Natural killer cell (primary cell): ENCODE data around the gene YBX2. TPM values are rescaled to one million over a fixed set of nuclear protein-coding genes. Genes with fewer than 3 reads are reported as not detected.

ENCODE experiments used
- ATAC-seq, 3 donors: fragments of 150-1000 bp in 2 of 3; fragments of 200-7000 bp in 1 of 3; cut with Tn5 transposase; 1 replicate in 1 of 3; 2 replicates in 2 of 3; pipeline ENCODE4 v1.10.0; 2021; ENCODE audit warnings: mild to moderate bottlenecking in 2 of 3, moderate library complexity in 2 of 3
- DNase-seq, 2 donors: peaks; one replicate each; pipeline versions ENCODE4 v3.0.0 to v3.0.0-alpha.2; 2013 to 2021; ENCODE audit warnings: mixed read lengths in 1 of 2
- H3K27ac ChIP-seq: one replicate; pipeline ENCODE4 v1.5.1; 2013; ENCODE audit warnings: mild to moderate bottlenecking, low read length
- H3K27me3 ChIP-seq: one replicate; pipeline ENCODE4 v1.6.1; 2013; ENCODE audit warnings: low read length; ENCODE audit not compliant: control insufficient read depth, insufficient read depth
- H3K36me3 ChIP-seq: one replicate; pipeline ENCODE4 v1.6.1; 2013; ENCODE audit warnings: low read length; ENCODE audit not compliant: control insufficient read depth, insufficient read depth
- H3K4me1 ChIP-seq: one replicate; pipeline ENCODE4 v1.6.1; 2013; ENCODE audit warnings: low read length; ENCODE audit not compliant: control insufficient read depth, insufficient read depth
- H3K4me3 ChIP-seq: one replicate; pipeline ENCODE4 v1.5.1; 2013; ENCODE audit warnings: low read length
- H3K9me3 ChIP-seq: one replicate; pipeline ENCODE4 v1.6.1; 2013; ENCODE audit warnings: low read length; ENCODE audit not compliant: control insufficient read depth, insufficient read depth
- H3K27ac Mint-ChIP-seq, 2 donors: one replicate each; pipeline ENCODE4 v1.8.0; 2022; ENCODE audit warnings: mild to moderate bottlenecking in 2 of 2, mixed read lengths in 2 of 2, moderate library complexity in 1 of 2
- H3K27me3 Mint-ChIP-seq, 2 donors: one replicate each; pipeline ENCODE4 v1.8.0; 2022; ENCODE audit warnings: low read depth in 2 of 2, mixed read lengths in 2 of 2
- H3K36me3 Mint-ChIP-seq: one replicate; pipeline ENCODE4 v1.8.0; 2022; ENCODE audit warnings: mixed read lengths
- H3K4me1 Mint-ChIP-seq, 2 donors: one replicate each; pipeline ENCODE4 v1.8.0; 2022; ENCODE audit warnings: mixed read lengths in 2 of 2
- H3K4me3 Mint-ChIP-seq: one replicate; pipeline ENCODE4 v1.8.0; 2022; ENCODE audit warnings: mild to moderate bottlenecking, moderate library complexity, mixed read lengths
- H3K9me3 Mint-ChIP-seq, 2 donors: one replicate each; pipeline ENCODE4 v1.8.0; 2022; ENCODE audit warnings: mixed read lengths in 2 of 2
- CTCF ChIP-seq: fragments of 200-600 bp; IDR thresholded peaks from one replicate; pipeline ENCODE4 v1.8.0; 2022; ENCODE audit warnings: antibody characterized with exemption
- WGBS: methylation state at CpG from one replicate; pipeline ENCODE4 v1.1.7; 2013; ENCODE audit warnings: missing lambda C conversion rate; ENCODE audit not compliant: insufficient coverage; 5-methylcytosine and 5-hydroxymethylcytosine counted together
- intact Hi-C: fragments of 100-400 bp; cut with micrococcal nuclease; formaldehyde crosslinking; loops from one replicate; pipeline ENCODE4 v1.14.2; 2022
- total RNA-seq, 4 donors: library from RNA; stranded (reverse); fragments of 120-200 nt in 1 of 4; gene quantifications; one replicate each; pipeline versions ENCODE4 v1.2.3 to v1.2.4, GENCODE V29; 2013 to 2022

The YBX2 gene
- total RNA-seq, 3 donors from 2014 or later (not counting 1 experiment from before 2014, with no cell fraction given): 0.05 TPM; not detected in 2

DNA sequence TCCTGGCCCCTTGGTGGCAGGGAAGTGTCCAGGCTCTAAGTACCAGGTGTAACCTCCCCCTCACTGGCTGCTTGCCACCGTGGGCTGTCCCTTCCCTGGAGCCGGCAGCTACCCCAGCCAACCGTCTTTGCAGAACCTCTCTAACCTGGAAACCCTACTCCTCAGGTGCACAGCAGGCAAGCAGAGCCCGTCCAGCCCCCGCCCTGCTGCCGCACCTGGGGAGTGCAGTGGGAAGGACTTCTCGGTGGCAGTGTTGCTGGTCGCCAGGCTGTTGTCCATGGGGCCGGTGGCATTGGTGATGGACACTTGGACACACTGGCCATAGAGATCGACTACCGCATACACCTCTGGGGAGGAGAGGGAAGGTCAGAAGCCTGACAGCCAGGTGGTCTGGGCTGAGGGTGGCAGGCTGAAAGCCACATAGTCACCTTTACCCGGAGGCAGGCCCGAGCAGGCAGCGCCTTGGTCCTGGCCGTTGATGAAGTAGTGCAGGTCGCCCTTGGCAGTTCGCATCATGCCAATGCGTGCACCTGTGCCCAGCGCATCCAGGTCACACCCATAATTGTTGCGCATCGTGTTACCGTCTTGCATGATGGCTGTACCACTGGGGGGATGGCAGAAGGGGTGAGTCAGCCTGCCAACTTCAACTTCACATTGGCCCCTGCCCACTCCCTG is 28.2 kb upstream of the YBX2 start:
- DNase-seq: no peak
- no peak for TF ChIP-seq CTCF
- no peak overlapping the region for H3K27ac ChIP-seq
- Mint-ChIP-seq H3K27me3 (no peaks in the 10 kb centered on the region), H3K9me3 (no peaks in the 10 kb centered on the region), H3K4me3 (no peak overlapping the region), H3K36me3 (no peaks in the 10 kb centered on the region), H3K4me1 (peaks cover 0 to 13% of the 10 kb centered on the region in 2 donors), H3K27ac (no peak overlapping the region)
- 97% methylated on average over 22 of the region's 22 CpGs for WGBS
- peaks cover 6% of the 10 kb centered on the region for H3K4me1 ChIP-seq
- ATAC-seq: no peak
- intact Hi-C loops: no loop called here
- no peak overlapping the region for H3K4me3 ChIP-seq
- no peaks in the 10 kb centered on the region for H3K9me3 ChIP-seq
- peaks cover 49% of the 10 kb centered on the region for H3K36me3 ChIP-seq
- no peaks in the 10 kb centered on the region for H3K27me3 ChIP-seq

GRCh38 chr17:7321466-7321865 is 27.0 kb upstream of the YBX2 start:
- Histone ChIP-seq H3K36me3 (peaks cover 51% of the 10 kb centered on the region), H3K4me1 (peaks cover 6% of the 10 kb centered on the region), H3K9me3 (no peaks in the 10 kb centered on the region), H3K27ac (no peak overlapping the region), H3K27me3 (no peaks in the 10 kb centered on the region), H3K4me3 (no peak overlapping the region)
- Mint-ChIP-seq H3K27ac (no peak overlapping the region), H3K4me1 (peaks cover 0 to 5% of the 10 kb centered on the region in 2 donors), H3K27me3 (no peaks in the 10 kb centered on the region), H3K36me3 (no peaks in the 10 kb centered on the region), H3K9me3 (no peaks in the 10 kb centered on the region), H3K4me3 (no peak overlapping the region)
- ATAC-seq (no peak), DNase-seq (no peak)
- 96% methylated on average over 15 of the region's 15 CpGs for WGBS
- intact Hi-C loops: no loop called here
- TF ChIP-seq CTCF: no peak

GRCh38 chr17:7318121-7318860 is 23.9 kb upstream of the YBX2 start:
- Mint-ChIP-seq H3K4me1 (peaks cover 8 to 25% of the 10 kb centered on the region in 2 donors), H3K27me3 (no peaks in the 10 kb centered on the region), H3K36me3 (no peaks in the 10 kb centered on the region), H3K9me3 (no peaks in the 10 kb centered on the region), H3K4me3 (peak overlapping the region; percentile 55), H3K27ac (peak overlapping the region in 1 of 2 donors; percentile 56)
- DNase-seq (no peak), ATAC-seq (no peak)
- H3K4me1 ChIP-seq: peaks cover 26% of the 10 kb centered on the region
- TF ChIP-seq CTCF: no peak
- H3K27ac ChIP-seq: no peak overlapping the region
- H3K36me3 ChIP-seq: peaks cover 49% of the 10 kb centered on the region
- no peaks in the 10 kb centered on the region for H3K9me3 ChIP-seq
- WGBS: 95% methylated on average over 13 of the region's 13 CpGs
- no peaks in the 10 kb centered on the region for H3K27me3 ChIP-seq
- intact Hi-C loops: no loop called here
- no peak overlapping the region for H3K4me3 ChIP-seq
